Measurements from ENCODE around the gene TYMP.

Gene TYMP

DNA sequence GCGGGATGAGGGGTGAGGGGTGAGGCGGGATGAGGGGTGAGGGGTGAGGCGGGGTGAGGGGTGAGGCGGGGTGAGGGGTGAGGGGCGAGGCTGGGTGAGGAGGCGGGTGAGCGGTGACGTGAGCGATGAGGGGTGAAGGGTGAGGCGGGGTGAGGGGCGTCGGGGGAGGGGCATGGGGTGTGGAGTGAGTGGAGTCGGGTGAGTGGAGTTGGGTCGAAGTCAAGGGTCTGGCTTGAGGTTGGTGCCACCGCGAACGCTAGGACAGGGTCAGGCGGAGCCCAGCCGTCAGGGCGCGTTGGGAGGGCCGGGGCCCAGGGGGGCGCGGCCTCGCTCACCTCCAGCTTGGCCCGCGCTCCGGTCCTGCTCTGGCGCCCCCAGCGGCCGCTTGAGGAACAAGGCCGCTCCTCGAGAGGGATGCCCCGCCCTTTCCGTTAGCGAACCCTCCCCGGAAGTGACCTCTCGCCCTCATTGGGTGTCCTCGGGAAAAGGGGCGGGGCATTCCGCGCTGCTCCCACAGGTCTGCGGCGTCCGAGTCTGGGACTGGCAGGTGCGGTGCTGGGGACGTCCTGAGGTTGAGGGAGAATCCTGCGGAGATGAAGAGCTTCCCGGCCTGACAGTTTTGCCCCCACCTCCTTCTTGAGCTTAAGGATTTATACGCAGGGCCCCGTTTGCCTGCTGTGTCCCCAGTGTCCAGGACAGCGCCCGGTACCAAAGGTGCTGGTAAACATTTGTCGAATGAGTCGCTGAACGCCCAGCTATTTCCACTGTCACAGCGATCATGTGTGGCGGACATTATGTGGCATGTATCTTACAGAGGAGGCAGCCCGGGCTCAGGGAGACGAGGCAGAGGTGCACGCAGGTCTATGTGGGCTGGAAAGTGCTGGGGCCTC is 33.0 kb upstream of the TYMP start, which contains the start of gene SYCE3:
TSS of gene SYCE3 (minus strand) at position 397 of the 890 bp plus-strand sequence. CDS start 6,514 bp downstream, outside the sequence.
- peak; percentile 98 for DNase-seq (ENCODE audit: low spot score)
- peak; percentile 84 for TF ChIP-seq CTCF (IDR thresholded peaks at IDR 0.05; ENCODE audit: extremely low read depth, missing control alignments)

DNA sequence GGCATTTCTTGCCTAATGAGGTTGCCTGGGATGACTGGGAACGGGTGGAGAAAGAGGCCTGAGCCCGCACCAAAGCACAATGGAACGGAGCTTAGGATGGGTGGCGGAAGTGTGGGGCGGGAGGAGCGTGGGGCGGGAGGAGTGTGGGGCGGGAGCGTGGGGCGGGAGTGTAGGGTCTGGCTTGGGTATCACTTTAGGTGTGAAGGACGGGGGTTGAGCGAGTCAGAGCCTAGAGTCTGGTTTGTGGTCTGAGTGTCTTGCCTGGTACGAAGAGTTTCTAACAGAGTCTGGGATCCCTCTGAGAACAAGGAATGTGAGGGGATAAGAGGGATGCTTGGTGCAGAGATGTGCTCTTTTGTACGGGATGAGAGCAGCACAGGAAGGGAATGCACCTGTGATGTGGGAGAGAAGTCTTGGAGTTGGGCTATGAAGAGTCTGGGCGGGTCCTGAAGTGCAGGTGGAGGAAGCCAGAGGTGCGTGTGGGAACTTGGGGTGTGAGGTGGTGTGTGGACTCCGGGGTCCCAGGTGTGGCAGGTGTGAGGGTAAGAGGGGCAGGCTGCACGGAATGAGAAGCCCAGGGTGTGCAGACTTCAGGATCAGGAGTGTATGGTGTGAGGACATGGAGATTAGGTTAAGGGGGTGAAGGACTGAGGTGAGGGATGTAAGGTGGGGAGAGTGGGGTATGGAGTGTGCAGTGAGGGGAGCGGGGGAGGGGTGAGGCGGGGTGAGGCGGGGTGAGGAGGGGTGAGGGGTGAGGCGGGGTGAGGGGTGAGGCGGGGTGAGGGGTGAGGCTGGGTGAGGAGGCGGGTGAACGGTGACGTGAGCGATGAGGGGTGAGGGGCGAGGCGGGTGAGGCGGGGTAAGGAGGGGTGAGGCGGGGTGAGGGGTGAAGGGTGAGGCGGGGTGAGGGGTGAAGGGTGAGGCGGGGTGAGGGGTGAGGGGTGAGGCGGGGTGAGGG is 31.9 kb upstream of the TYMP start:
- TF ChIP-seq CTCF (IDR thresholded peaks at IDR 0.05; ENCODE audit: extremely low read depth, missing control alignments): no peak

GRCh38 chr22:50560034-50560433 is 30.2 kb upstream of the TYMP start:
- no peak for TF ChIP-seq CTCF (IDR thresholded peaks at IDR 0.05; ENCODE audit: extremely low read depth, missing control alignments)
- DNase-seq (ENCODE audit: low spot score): no peak

More for the DNA sequence above, 31.9 kb upstream of the TYMP start:
- no peak for DNase-seq (ENCODE audit: low spot score)

DNA sequence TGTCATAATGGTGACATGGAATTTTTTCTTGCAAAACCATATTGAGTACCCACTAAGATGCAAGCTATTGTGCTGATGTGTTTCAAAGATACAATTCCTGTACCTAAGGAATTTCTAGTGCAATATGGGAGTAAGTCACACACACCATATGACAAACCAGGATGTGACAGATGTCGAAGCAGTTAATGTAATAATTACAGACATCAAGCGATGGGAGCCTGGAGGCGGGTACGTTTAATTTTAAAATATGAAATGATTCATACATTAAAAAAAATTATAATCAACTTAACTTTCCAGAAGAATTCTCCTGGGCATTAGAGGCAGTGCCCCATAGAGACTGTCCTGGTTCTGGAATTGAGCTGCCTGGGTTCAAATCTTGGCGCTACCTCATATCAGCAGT is 26.9 kb upstream of the TYMP start:
- DNase-seq (ENCODE audit: low spot score): no peak
- no peak for TF ChIP-seq CTCF (IDR thresholded peaks at IDR 0.05; ENCODE audit: extremely low read depth, missing control alignments)

DNA sequence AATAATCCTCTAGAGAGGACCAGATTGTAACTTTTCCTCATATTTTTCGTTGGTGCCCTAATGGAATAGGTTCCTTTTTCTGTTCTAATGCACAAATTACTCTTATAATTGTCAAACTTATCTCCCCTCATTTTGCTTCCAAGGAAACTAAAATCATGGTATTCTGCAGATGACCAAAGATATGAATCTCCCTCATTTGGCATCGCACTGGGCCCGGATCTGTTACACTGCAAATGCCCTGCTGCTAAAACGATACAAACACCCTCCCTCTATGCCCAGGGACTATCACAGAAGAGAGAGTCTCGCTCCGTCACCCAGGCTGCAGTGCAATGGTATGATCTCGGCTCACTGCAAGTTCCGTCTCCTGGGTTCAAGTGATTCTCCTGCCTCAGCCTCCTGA is 23.5 kb upstream of the TYMP start:
- no peak for DNase-seq (ENCODE audit: low spot score)
- no peak for TF ChIP-seq CTCF (IDR thresholded peaks at IDR 0.05; ENCODE audit: extremely low read depth, missing control alignments)

GRCh38 chr22:50551160-50551752 is 21.4 kb upstream of the TYMP start:
- no peak for TF ChIP-seq CTCF (IDR thresholded peaks at IDR 0.05; ENCODE audit: extremely low read depth, missing control alignments)
- DNase-seq (ENCODE audit: low spot score): no peak
